Stimulated activated CD4-positive, alpha-beta T cell treated with anti-CD3 and anti-CD28 coated beads, Interleukin-12 subunit alpha, Interleukin-12 subunit beta, amount 100 ng/mL, for 48 hours (primary cell): ENCODE results near the gene OR5K3.

Experiments
- DNase-seq, 3 donors: peaks; one replicate each; pipeline ENCODE4 v3.0.0-alpha.2; 2020; ENCODE audit warnings: low read depth in 2 of 3, low spot score in 1 of 3

The OR5K3 gene

DNA sequence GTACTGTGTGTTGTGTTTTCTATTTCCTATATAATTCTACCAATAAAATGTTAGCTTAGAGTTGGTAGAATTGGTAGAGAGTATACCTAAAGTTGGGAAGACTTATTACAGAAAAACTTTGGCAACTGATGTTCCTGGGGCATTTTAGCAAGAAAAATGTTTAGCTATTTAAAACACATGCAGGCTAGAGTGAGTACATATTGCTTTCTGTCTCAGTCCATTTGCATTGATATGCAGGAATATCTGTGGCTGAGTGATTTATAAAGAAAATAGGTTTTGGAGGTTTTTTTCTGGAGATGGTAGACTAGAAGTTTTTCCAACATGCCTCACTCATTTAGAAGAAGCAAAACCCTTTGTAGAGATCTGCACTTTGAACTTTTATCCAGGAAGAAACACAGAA is 42.1 kb downstream of the OR5K3 start:
- no peak for DNase-seq

DNA sequence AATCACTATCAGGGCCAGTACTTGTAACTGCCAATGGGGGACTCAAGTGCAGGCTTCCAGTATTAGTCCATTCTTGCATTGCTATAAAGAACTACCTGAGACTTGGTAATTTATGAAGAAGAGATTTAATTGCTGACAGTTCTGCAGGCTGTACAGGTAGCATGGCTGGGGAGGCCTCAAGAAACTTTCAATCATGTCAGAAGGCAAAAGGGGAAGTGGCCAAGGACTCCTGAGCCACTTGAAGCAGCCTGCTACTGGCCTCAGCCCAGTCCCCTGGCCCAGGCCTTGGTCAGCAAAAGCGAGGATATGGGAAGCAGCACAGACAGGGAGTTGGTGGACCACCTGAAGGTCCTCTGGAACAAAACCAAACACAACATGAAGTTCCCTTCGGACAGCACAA is 43.3 kb downstream of the OR5K3 start:
- DNase-seq: no peak

DNA sequence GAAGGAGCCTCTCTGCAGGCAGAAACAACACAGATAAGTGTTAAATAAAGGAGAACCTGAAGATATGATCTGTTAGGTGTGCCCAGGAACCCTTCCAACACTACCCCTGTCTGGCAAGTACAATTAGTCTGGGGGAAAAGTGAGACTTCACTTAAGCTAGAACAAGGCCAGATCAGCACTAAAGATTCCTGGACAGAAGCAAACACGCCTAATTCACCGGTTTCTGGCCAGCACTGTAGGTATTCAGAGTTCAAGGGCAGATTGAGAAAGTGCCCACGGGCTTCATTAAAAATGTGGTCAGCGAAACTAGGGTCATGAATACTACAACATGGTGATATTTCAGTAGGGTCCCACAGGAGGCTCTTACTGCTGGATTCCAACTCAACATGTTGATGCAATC is 43.9 kb downstream of the OR5K3 start:
- no peak for DNase-seq

DNA sequence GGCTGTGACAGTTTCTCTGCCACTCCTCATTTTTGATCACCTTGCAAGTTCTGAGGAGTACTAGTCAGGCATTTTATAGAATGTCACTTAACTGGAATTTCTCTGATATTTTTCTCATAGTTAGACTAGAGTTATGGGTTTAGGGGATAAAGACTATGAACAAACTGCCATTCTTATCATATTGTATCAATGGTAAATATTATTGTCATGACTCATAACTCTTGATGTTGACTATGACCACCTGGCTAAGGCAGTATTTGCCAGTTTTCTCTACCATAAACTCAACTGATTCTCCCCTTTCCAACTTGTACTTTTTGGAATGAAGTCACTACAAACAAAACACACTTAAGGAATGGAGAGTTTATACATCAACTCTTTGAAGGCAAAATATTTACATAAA is 49.8 kb downstream of the OR5K3 start:
- DNase-seq: no peak
